ENCODE measurements around the gene CCL27.
"Not testable (repeated sequence)": the region's sequence is repeated elsewhere in the genome, so short reads cannot be mapped to it uniquely, and the experiment has no call there.

The CCL27 gene

DNA sequence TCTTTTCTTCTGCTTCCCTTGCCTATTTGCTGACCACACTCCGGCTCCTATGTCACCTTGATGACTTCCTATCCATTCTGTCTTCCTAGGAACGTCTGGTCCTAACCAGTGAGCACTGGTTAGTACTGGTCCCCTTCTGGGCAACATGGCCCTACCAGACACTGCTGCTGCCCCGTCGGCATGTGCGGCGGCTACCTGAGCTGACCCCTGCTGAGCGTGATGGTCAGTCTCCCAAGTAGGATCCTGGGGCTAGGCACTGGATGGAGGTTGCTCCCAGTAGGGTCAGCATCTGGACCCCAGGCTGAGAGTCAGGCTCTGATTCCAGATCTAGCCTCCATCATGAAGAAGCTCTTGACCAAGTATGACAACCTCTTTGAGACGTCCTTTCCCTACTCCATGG, 13.8 kb downstream of the CCL27 start:
- DNase-seq, result no peak

GRCh38 chr9:34647651-34648050, 14.8 kb downstream of the CCL27 start:
- no peak for DNase-seq

DNA sequence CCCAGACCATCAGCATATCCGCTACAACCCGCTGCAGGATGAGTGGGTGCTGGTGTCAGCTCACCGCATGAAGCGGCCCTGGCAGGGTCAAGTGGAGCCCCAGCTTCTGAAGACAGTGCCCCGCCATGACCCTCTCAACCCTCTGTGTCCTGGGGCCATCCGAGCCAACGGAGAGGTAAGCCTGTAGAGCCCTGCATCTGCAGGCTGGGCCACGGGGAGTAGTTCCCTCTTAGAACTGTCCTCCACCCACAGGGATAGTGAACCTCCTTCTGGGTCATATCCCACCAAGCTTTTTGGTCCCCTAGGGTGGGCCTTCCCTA, 15.4 kb downstream of the CCL27 start:
- no peak for DNase-seq

- DNase-seq, result peak; percentile 85 to 87
Observed at GRCh38 chr9:34646211-34647083, 16.0 kb downstream of the CCL27 start, which contains the start of gene GALT. GALT (plus strand) TSS chr9:34646675; CDS start chr9:34646705, 30 bp downstream.

- no peak for DNase-seq
Observed at GRCh38 chr9:34644766-34645314, 17.6 kb downstream of the CCL27 start.

- no peak for DNase-seq
Observed at GRCh38 chr9:34642679-34643078, 19.8 kb downstream of the CCL27 start.

DNA sequence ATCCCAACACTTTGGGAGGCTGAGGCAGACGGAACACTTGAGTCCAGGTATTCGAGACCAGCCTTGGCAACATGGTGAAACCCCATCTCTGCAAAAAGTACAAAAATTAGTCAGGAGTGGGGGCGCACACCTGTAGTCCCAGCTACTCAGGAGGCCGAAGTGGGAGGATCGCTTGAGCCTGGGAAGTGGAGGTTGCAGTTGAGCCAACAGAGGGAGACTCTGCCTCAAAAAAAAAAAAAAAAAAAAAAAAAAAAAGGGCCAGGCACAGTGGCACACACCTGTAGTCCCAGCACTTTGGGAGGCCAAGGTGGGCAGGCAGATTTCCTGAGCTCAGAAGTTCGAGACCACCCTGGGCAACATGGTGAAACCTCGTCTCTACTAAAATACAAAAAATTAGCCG, 23.1 kb downstream of the CCL27 start:
- DNase-seq, result not testable (repeated sequence)

GRCh38 chr9:34638138-34638445, 24.4 kb downstream of the CCL27 start:
- no peak for DNase-seq

- peak; percentile 92 to 94 for DNase-seq
Observed at GRCh38 chr9:34637356-34638137, 24.9 kb downstream of the CCL27 start, which contains the start of gene SIGMAR1. SIGMAR1 (minus strand) TSS chr9:34637787; CDS start chr9:34637697, 90 bp downstream.

DNA sequence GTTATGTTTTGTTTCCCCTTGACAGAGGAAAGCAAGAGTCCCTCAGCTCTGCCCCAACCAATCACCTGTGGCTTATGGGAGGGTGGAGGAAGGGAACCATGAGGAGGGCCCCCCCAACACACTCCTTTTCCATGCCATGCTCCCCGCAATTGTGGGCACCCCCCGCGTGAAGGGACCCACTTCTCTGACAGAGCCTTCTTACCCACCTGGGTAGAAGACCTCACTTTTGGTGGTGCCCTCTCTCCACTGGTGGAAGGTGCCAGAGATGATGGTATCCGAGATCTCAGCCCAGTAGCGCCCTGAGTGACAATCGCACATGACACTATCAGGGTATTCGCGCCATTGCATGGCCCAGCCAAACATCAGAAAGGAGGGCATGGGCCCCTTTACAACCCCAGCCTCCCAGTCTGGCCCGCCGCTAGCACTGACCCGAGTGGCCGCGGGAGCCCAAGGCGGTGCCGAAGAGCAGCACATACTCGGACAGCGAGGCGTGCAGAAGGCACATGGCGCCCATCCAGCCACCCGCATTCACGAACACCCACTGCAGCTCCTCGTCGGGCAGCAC, 25.6 kb downstream of the CCL27 start:
- DNase-seq, result peak in 1 of 2 donors; percentile 42

DNA sequence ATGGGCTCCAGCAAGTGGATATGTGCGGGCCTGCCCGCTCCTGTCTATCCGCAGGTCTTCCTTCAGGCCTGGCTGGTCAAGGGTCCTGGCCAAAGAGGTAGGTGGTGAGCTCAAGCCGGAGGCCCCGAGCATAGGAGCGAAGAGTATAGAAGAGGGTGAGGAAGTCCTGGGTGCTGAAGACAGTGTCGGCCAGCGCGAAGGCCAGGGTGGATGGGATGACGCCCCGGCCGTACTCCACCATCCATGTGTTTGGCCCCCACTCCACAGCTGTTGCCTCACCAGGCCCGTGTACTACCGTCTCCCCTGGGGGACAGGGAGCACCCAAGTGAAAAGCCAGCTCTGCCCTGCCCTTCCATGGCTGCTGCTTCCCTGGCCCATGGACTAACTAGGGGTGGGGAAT, 26.9 kb downstream of the CCL27 start:
- DNase-seq, result no peak

DNA sequence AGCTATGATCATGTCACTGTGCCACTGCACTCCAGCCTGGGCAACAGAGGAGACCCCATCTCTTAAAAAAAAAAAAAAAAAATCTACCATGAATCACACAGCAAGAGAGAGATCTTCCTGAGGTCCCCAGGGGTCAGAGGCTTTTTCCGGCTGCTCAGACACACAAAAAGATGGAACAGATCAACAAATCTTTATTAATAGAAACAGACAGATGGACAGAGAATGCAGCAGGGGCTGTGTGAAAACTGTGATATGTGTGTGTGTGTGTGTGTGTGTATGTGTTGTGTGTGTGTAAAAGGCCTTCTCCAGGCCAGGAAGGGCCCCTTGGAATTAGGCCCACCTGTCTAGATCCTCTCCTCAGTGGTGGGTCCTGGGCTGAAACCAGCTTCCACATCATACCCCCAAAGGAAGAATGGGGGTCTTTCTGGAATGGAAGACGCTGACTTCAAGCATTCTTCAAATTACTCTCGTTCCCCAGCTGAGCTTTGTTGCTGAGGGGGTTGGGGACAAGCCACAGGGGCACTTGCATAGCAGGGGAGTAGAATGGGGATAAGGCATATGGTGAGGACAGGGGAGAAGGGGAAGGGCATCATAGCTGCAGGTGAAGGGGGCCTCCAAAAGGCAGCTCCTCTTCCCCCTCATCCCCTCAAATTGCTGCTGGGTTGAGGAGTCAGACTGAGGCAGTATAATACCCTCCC, 27.8 kb downstream of the CCL27 start:
- DNase-seq, result no peak

DNA sequence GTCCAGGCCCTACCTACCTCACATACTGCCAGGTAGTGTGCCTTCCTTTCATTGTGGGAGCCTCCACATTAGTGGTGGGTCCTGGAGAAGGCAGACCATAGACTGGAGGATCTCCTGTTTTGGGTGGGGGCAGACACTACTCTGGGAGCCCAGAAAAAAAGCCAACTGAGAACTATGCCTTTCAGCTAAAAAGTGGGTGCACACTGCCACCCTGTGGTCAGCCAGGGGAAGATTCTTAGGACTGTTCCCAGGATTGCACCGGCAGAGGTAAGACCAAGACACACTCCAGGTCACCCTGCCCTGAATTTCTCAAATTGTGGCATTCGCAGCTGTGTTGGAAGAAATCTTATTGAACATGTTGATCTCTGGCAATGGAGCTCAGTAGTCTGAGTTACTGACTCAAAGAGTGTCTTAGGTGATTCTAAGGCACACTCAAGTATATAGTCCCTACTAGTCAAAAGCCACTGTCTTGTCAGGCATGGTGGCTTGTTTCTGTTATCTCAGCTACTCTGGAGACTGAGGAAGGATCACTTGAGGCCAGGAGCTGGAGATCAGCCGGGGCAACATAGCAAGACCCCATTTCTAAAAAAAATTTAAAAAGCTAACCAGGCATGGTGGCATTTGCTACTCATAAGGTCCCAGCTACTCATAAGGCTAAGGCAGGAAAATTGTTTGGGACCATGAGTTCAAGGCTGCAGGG, 28.5 kb downstream of the CCL27 start:
- peak; percentile 59 to 72 for DNase-seq

DNA sequence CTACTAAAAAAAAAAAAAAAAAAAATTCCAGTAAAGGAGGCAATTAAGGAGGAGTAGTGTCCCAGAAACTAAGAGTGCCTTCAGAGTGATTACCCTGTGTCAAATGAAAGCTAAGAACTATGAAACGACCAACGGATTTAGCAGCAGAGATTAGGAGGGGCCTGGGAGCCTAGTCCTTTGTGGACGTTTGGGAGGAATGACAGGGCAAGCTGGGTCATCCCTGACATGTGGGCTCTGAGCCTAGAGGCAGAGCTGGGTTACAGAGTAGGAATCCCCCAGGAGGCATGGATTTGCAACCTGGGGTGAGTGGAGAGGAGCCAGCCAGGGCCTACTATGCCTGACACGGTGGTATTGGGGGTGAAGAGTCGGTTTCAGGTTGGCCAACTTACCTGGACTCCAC, 29.3 kb downstream of the CCL27 start:
- DNase-seq, result no peak

DNA sequence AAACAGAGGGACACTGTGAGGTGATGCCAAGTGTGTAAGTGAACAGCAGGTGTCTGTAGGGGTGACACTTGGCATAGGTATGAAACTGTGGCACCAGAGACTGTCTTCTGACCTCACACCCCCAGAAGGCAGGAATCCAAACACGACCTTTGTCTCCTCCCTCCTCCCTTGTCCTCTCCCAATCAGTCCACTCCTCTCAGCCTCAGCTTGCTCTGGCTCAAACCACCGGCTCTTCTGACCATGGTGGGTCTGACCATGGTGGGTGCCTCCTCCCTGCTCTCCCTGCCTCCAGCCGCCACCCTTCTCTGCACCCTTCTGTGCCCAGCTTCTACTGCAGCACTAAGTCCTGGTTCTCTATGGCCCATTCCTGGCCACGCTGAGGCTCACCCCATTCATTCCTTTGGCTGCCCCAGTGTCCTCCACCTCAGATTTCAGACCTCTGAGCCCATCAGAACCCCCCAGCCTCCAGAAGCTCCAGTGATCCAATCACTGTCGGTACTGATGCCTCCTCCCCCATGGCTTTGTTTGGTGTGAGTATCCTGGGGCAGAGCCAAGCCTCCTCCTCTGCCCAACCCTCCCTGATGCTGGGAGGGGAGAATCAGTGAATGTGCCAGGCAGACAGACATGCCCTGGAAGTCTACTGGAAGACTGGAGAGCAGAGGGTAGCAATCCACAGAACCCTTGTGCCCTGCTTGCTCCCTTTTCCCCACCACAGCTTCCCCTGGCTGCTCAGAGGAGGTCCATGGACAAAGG, 31.9 kb downstream of the CCL27 start:
- no peak for DNase-seq

DNA sequence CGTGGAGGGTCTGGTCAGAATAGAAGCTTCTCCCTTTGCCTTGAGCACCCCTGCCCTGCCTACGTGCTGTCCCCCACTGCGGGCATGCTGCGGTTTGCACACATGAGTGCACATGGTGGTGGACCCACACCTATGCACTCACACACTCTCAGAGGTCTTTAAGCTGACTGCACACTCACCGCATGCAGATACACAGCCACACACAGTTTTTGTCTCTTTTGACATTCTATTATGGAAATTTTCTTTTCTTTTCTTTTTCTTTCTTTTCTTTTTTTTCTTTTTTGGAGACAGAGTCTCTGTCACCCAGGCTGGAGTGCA, 33.0 kb downstream of the CCL27 start:
- DNase-seq, result no peak

DNA sequence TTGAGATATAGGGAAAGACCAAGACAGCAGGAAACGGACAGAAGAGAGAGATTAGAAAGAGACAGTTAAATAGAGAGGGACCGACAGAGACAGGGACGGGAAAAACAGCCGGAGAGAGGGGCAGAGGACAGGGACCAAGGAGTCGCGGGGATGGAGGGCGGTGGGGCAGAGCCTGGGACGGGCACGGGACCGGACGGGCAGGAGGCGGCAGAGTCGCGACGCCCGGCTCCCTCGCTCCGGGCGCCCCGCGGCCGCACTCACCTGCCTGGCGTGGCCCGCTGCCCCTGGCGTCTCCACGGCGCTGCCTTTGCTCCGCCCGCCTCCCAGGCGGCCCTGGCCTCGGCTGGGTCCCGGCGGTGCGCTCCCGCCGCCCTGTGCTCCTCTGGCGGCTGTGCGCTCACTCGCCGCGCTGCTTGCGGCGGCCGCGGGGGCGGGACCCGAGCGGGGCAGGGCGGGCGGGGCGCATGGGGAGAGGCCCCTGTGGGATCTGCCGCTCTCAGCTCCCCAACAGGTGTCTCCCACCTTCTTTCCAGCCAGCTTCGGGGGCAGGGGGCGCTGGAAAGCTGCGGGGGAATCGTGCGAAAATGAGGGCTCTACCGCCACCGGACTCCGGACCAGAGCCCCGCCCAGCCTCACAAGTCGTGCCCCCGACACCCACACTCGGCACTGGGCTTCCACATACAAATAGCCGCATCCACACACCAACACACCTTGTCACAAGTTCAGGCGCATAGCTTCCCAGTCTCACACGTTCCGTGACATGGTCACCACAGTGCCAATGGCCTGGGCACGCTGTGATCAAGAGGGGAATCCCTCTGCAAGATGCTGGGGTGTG, 33.6 kb downstream of the CCL27 start, which contains the start of gene ARID3C:
TSS of gene ARID3C (minus strand) at position 411 of the 835 bp plus-strand sequence. CDS start 1,052 bp downstream, outside the sequence.
- no peak for DNase-seq

DNA sequence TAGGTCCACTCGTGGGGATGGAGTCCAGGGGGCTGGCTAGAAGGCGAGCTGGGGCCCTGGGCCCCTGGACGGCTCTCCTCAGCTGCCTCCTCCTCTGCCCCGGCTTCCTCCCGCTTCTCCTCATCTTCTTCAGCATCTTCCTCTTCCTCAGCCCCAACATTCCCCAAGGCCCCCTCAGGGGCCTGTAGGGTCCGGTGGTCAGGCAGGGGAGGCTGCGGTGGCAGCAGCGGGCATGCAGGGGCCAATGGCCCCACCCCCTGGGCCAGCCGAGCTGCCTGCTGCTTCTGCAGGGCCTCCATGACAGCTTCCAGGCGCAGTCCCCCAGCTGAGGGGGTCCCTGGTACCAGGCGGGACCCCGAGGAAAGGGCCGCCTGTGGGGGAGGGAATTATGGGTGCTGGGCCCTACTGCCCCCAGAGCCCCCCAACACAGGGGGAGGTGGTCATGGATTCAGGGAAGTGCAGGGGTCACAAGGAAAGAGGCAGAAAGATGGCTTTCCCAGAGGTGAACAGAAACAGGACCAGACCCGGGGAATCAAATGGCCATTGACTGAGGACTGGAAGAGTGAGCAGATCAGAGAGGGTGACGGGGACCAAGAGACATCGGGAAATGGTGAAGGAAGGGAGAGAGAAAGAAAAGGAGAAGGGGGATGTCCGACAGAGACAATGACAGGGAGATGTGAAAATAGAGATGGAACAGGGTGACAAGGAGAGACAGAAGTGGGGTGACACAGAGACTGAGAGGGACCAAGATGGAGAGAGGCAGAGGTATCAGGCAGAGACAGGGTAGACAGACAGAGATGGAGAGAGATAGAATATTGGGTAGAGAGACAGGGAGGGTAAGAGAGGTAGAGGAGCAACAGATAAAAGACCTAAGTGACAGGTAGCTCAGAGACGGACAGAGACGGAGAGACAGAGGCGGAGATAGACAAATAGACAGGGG, 34.5 kb downstream of the CCL27 start:
- DNase-seq, result no peak

DNA sequence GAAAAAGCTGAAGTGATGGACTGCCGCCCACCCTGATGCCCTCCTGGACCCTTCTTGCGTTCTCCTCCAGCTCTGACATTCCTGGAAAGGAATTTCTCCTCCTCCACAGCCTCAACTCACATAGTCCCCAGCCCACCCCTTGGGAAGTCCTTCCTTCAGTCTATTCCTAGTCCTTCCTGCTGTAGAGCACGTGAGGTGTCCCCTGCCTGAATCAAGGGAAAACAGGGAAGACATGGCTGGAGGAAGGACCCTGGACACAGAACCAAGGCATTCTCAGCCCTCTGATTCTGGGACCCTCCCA, 37.3 kb downstream of the CCL27 start:
- no peak for DNase-seq

Data from inflammatory macrophage (primary cell).